Measurements from ENCODE around the gene DCANP1. TPM values are rescaled to one million over a fixed set of nuclear protein-coding genes. Genes with fewer than 3 reads are reported as not detected.
A peak's percentile ranks its signal among the peaks of the same experiment; 100 is the strongest.

Gene DCANP1
- total and polyA plus RNA-seq, 10 donors = 0.23 to 2.4 (median 0.71) TPM

DNA sequence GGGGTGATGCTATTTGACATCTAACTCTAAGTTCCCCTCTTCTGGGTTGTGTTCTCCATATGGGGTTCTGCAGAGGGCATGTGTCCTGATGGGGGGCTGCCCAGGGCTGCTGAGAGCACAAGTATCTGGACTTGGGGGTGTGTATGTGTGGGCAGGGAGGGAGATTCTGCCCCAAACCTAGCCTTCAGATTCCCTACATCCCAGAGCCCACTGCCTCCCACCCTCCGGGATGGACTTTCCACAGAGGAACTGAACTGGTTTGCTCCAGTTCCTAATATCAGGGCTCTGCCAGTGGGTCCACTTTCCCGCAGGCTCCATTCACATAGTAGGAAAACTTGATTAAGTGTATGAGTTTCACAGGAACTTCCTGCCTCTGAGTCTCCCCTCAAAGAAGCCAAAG, 21.4 kb upstream of the DCANP1 start:
- intact Hi-C loops (cut with DNase I; ENCODE audit: low total_unique reads) = loop anchor here (5.0 kb wide), 1 partner anchor 84 kb away; no protein-coding TSS in a partner anchor
- Histone ChIP-seq H3K36me3 (no peaks in the 10 kb centered on the region), H3K4me3 (no peak overlapping the region), H3K27ac (no peak overlapping the region), H3K9me3 (no peaks in the 10 kb centered on the region), H3K27me3 (replicated peaks in 1 of 7) (peaks cover 0 to 61% (median 26%) of the 10 kb centered on the region in 7 donors), H3K4me1 (peaks cover 5 to 15% (median 11%) of the 10 kb centered on the region in 6 donors)
- peak; percentile 25 for DNase-seq
- WGBS, 5 donors = 72 to 98% (median 95%) methylated on average over 2 of the region's 2 CpGs
- TF ChIP-seq POLR2AphosphoS5 (IDR thresholded peaks at IDR 0.05) = no peak

DNA sequence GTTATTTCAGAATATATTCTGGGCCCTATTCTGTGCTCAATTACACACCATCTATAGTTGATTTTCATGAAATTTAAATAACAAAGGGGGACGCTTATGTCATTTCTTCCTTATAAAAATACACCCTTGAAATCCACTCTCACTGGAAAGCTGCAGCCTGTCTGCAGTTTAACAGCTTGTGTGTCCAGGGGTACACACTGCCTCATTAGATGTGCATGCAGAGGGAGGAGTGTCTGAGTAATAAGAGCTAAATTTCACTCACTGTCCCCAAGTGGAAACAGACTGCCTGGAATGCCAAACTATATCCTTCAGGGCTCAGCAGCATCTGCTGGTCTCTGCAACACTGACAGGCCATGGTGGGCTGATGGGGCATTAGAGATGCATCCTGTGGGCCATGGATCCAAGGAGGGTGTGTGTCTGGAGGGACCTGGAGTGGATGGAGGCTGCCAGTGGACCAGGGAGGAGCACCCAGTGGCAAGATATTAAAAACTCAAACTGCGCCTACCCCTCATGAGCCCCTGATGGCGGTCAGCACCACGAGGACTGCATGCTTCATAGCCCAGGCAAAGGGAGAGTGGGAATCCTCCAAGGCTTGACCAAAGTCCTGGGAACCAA, 20.8 kb upstream of the DCANP1 start:
- Histone ChIP-seq H3K36me3 (no peaks in the 10 kb centered on the region), H3K4me1 (peaks cover 5 to 15% (median 11%) of the 10 kb centered on the region in 6 donors), H3K27me3 (replicated peaks in 1 of 7) (peaks cover 0 to 65% (median 26%) of the 10 kb centered on the region in 7 donors), H3K9me3 (no peaks in the 10 kb centered on the region), H3K4me3 (no peak overlapping the region), H3K27ac (no peak overlapping the region)
- DNase-seq = peak; percentile 52
- 70 to 94% (median 88%) methylated on average over 4 of the region's 4 CpGs for WGBS, 5 donors
- intact Hi-C loops (cut with DNase I; ENCODE audit: low total_unique reads) = loop anchor here (5.0 kb wide), 1 partner anchor 84 kb away; no protein-coding TSS in a partner anchor
- TF ChIP-seq POLR2A (IDR thresholded peaks at IDR 0.05) (no peak), POLR2AphosphoS5 (IDR thresholded peaks at IDR 0.05) (no peak)
- TF ChIP-seq, protein P1, sequence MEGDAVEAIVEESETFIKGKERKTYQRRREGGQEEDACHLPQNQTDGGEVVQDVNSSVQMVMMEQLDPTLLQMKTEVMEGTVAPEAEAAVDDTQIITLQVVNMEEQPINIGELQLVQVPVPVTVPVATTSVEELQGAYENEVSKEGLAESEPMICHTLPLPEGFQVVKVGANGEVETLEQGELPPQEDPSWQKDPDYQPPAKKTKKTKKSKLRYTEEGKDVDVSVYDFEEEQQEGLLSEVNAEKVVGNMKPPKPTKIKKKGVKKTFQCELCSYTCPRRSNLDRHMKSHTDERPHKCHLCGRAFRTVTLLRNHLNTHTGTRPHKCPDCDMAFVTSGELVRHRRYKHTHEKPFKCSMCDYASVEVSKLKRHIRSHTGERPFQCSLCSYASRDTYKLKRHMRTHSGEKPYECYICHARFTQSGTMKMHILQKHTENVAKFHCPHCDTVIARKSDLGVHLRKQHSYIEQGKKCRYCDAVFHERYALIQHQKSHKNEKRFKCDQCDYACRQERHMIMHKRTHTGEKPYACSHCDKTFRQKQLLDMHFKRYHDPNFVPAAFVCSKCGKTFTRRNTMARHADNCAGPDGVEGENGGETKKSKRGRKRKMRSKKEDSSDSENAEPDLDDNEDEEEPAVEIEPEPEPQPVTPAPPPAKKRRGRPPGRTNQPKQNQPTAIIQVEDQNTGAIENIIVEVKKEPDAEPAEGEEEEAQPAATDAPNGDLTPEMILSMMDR (IDR thresholded peaks at IDR 0.05 in 8 of 11, conservative IDR thresholded peaks at IDR 0.05 in 3 of 11) = no peak

DNA sequence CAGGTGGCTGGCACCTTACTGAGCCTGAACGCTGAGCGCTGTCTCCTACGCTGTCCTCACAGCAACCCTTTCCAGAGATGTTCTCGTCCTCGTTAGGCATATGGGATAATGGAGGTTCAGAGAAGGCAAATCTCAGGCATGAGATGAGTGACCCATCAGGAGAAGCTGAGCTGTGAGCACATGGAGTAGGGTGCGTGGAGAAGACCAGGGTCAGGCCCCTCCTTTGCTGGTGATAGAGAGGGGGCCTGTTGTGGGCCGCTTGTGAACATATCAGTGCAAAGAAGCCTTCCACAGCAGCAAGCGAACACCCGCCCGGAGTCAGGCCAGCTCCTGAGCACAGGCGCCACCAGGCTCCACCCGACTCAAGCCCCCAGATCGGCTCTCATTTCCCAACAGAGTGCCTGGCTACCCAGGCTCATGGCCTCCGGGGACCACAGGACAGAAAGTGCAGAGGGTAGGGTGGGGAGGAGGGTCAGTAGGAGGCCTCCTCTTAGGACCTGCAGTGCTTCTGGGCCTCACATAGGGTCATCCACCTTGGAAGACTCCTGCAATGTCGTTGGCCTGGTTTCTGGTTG, 20.0 kb upstream of the DCANP1 start:
- Histone ChIP-seq H3K4me3 (no peak overlapping the region), H3K9me3 (no peaks in the 10 kb centered on the region), H3K27me3 (replicated peaks in 1 of 7) (peaks cover 0 to 74% (median 26%) of the 10 kb centered on the region in 7 donors), H3K36me3 (no peaks in the 10 kb centered on the region), H3K27ac (no peak overlapping the region), H3K4me1 (peaks cover 5 to 22% (median 11%) of the 10 kb centered on the region in 6 donors)
- intact Hi-C loops (cut with DNase I; ENCODE audit: low total_unique reads) = loop anchor here (5.0 kb wide), 1 partner anchor 85 kb away; no protein-coding TSS in a partner anchor
- 79 to 86% (median 83%) methylated on average over 15 of the region's 15 CpGs for WGBS, 5 donors
- TF ChIP-seq POLR2A (IDR thresholded peaks at IDR 0.05) = no peak
- TF ChIP-seq, protein P1 (IDR thresholded peaks at IDR 0.05 in 8 of 11, conservative IDR thresholded peaks at IDR 0.05 in 3 of 11) = no peak
- no peak for TF ChIP-seq POLR2AphosphoS5 (IDR thresholded peaks at IDR 0.05)
- peak; percentile 38 for DNase-seq

DNA sequence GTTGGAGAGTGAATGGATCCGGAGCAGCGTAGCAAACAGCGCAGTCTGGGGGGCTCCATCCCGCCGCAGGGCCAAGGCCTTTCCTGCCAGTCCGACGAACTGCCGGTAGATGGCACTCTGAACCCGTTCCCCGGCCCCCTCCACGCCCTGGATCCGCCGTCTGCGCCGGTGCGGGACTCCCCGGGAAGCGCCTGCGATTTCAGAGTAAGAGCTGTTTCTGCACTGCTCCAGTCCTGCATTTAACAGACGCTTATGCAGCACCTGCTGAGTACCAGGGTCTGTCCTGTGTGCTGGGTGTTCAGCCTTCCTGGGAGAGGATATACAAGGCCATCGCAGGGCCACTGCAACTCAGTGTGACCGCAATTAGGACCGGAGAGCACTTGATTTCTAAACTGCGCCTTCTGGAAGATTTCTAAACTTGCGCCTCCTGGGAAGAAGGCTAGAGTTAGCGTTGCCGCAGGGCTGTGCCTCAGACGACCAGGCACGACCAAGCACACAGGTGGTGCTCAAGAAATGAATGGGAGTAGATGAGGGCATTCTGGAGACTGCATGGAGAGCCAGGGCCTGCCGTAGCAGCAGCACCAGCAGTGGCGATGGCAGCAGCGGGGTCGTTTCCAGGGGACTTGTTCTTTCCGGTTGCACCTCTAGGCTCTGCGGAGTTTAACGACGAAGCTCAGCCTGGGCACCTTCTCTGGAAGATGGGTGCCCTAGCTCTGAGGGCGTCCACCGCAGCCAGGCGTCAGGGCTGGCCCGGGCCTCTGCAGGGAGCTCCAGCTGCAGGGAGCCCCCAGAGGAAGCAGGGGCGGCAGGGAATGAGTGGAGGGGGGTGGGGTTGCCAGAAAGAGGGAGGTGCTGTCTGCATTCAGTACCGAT, 19.3 kb upstream of the DCANP1 start:
- H3K27ac ChIP-seq = no peak overlapping the region
- intact Hi-C loops (cut with DNase I; ENCODE audit: low total_unique reads) = loop anchor here (5.0 kb wide), 1 partner anchor 86 kb away; no protein-coding TSS in a partner anchor
- H3K4me3 ChIP-seq = peak overlapping the region in 1 of 8 donors; percentile 52
- peaks cover 5 to 24% (median 11%) of the 10 kb centered on the region in 6 donors for H3K4me1 ChIP-seq
- peaks cover 0 to 78% (median 26%) of the 10 kb centered on the region in 7 donors for H3K27me3 ChIP-seq (replicated peaks in 1 of 7)
- no peaks in the 10 kb centered on the region for H3K36me3 ChIP-seq
- H3K9me3 ChIP-seq = no peaks in the 10 kb centered on the region
- DNase-seq = peak; percentile 91
- TF ChIP-seq POLR2A (IDR thresholded peaks at IDR 0.05) = no peak
- peak in 2 of 3 donors; percentile 34 to 48 for TF ChIP-seq POLR2AphosphoS5 (IDR thresholded peaks at IDR 0.05)
- TF ChIP-seq, protein P1 (IDR thresholded peaks at IDR 0.05 in 8 of 11, conservative IDR thresholded peaks at IDR 0.05 in 3 of 11) = peak; percentile 26 to 86 (median 71)
- 13 to 19% (median 15%) methylated on average over 20 to 43 of the region's 43 CpGs for WGBS, 5 donors
